Psoas muscle (tissue), 8 donors: ENCODE results near the gene FITM1. TPM values are rescaled to one million over a fixed set of nuclear protein-coding genes. Genes with fewer than 3 reads are reported as not detected.

ENCODE experiments used
- ATAC-seq, 4 donors: fragments of 200-7000 bp; cut with Tn5 transposase; one replicate each; pipeline ENCODE4 v1.9.1; 2020; ENCODE audit warnings: moderate library complexity in 3 of 4, mild to moderate bottlenecking in 2 of 4
- DNase-seq, 2 donors: peaks; one replicate each; pipeline ENCODE4 v3.0.0-alpha.2; 2020
- H3K27ac ChIP-seq: fragments of 200-600 bp; one replicate; pipeline ENCODE4 v1.8.0; 2022
- H3K27me3 ChIP-seq, 3 donors: fragments of 200-600 bp in 1 of 3; one replicate each; pipeline versions ENCODE4 v1.6.1 to v1.8.0; 2013 to 2022; ENCODE audit warnings: low read length in 2 of 3, mild to moderate bottlenecking in 2 of 3, moderate library complexity in 1 of 3; ENCODE audit not compliant: insufficient read depth in 3 of 3
- H3K36me3 ChIP-seq, 2 donors: fragments of 200-600 bp in 1 of 2; one replicate each; pipeline versions ENCODE4 v1.6.1 to v1.8.0; 2013 to 2022; ENCODE audit warnings: low read depth in 1 of 2, mild to moderate bottlenecking in 1 of 2, moderate library complexity in 1 of 2; ENCODE audit not compliant: insufficient read depth in 1 of 2
- H3K4me1 ChIP-seq: fragments of 200-600 bp; one replicate; pipeline ENCODE4 v1.8.0; 2022
- H3K4me3 ChIP-seq: fragments of 200-600 bp; one replicate; pipeline ENCODE4 v1.8.0; 2022; ENCODE audit warnings: mild to moderate bottlenecking
- H3K9me3 ChIP-seq: fragments of 200-600 bp; one replicate; pipeline ENCODE4 v1.8.0; 2022
- CTCF ChIP-seq: fragments of 200-600 bp; IDR thresholded peaks from one replicate; pipeline ENCODE4 v1.8.0; 2022; ENCODE audit warnings: antibody characterized with exemption
- WGBS, 3 donors: extraction: QIAGEN DNeasy Blood & Tissue Kit; methylation state at CpG; one replicate each; pipeline versions ENCODE4 v1.1.6 to v1.1.7; 2013; 5-methylcytosine and 5-hydroxymethylcytosine counted together
- intact Hi-C, 2 donors: fragments of 100-400 bp; cut with DNase I; formaldehyde crosslinking; loops; one replicate each; pipeline versions ENCODE4 v1.11.0 to v1.14.2; 2022
- polyA plus RNA-seq, 3 donors: library from polyadenylated mRNA; stranded (reverse); fragments of 200-250 nt; gene quantifications; one replicate each; pipeline ENCODE4 v1.2.3, GENCODE V29; 2013
- total RNA-seq, 4 donors: library from RNA; stranded (reverse); fragmentation: NEBNext Ultra II Directional in 2 of 4; extraction: Animal tissue kit (Norgen Biotek cat#: 25700) in 2 of 4; gene quantifications; one replicate each; pipeline versions ENCODE4 v1.2.1 to v1.2.4, GENCODE V29; 2021 to 2023
- donor health status: healthy with polysubstance abuse.
- donor health status: DM: no; HTN: no; CAD: no; lungs with moderate emphysema.
- donor health status: Bipolar disorder and iron deficiency.
- donor health status: healthy.
- donor health status: DM: yes; HTN: yes; CAD: no.
- donor health status: DM: no; HTN: no; CAD: no.
- donor health status: DM: no; HTN: no; CAD: no.
- donor health status: DM: yes; HTN: yes; CAD: no.

The FITM1 gene
- total and polyA plus RNA-seq, 7 donors = 72.8 to 167 (median 130) TPM

DNA sequence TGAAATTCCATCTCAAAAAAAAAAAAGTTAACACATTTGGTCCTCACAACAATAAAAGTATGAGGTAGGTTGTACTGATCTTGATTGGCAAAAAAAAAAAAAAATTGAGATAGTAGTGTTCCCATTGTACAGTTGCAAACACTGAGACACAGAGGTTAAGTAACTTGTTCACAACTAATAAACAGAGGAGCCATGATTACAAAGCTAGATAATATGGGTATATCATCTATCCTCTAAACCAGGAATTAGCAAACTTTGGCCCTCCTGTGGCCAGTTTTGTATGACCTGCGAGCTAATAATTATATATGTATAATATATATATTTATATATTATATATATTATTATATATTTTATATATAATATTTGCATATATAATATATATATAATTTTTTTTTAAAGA lies 3.3 kb downstream of the FITM1 start:
- H3K36me3 ChIP-seq = peaks cover 0 to 17% of the 10 kb centered on the region in 2 donors
- no peaks in the 10 kb centered on the region for H3K27me3 ChIP-seq
- H3K9me3 ChIP-seq = no peaks in the 10 kb centered on the region
- no peak for DNase-seq
- 88 to 92% (median 90%) methylated on average over 1 of the region's 1 CpG for WGBS, 3 donors
- peaks cover 48% of the 10 kb centered on the region for H3K4me1 ChIP-seq
- peak overlapping the region; percentile 96 for H3K27ac ChIP-seq
- H3K4me3 ChIP-seq = no peak overlapping the region
- ATAC-seq = no peak
- intact Hi-C loops = no loop called here
- TF ChIP-seq CTCF = no peak

GRCh38 chr14:24135584-24135833 lies 5.0 kb downstream of the FITM1 start:
- H3K27ac ChIP-seq = peak overlapping the region; percentile 96
- no peak for ATAC-seq
- H3K4me1 ChIP-seq = peaks cover 58% of the 10 kb centered on the region
- 3 to 4% (median 4%) methylated on average over 9 of the region's 9 CpGs for WGBS, 3 donors
- H3K9me3 ChIP-seq = no peaks in the 10 kb centered on the region
- intact Hi-C loops = no loop called here
- TF ChIP-seq CTCF = no peak
- no peaks in the 10 kb centered on the region for H3K27me3 ChIP-seq
- no peak for DNase-seq
- H3K4me3 ChIP-seq = peak overlapping the region; percentile 100
- H3K36me3 ChIP-seq = peaks cover 0 to 25% of the 10 kb centered on the region in 2 donors

GRCh38 chr14:24135834-24136683 lies 5.6 kb downstream of the FITM1 start, which contains the start of gene PSME1:
Gene PSME1 (plus strand): TSS chr14:24136194. CDS start chr14:24136263, 69 bp downstream.
- peak; percentile 82 to 86 (median 86) for ATAC-seq
- peaks cover 53% of the 10 kb centered on the region for H3K4me1 ChIP-seq
- intact Hi-C loops = no loop called here

DNA sequence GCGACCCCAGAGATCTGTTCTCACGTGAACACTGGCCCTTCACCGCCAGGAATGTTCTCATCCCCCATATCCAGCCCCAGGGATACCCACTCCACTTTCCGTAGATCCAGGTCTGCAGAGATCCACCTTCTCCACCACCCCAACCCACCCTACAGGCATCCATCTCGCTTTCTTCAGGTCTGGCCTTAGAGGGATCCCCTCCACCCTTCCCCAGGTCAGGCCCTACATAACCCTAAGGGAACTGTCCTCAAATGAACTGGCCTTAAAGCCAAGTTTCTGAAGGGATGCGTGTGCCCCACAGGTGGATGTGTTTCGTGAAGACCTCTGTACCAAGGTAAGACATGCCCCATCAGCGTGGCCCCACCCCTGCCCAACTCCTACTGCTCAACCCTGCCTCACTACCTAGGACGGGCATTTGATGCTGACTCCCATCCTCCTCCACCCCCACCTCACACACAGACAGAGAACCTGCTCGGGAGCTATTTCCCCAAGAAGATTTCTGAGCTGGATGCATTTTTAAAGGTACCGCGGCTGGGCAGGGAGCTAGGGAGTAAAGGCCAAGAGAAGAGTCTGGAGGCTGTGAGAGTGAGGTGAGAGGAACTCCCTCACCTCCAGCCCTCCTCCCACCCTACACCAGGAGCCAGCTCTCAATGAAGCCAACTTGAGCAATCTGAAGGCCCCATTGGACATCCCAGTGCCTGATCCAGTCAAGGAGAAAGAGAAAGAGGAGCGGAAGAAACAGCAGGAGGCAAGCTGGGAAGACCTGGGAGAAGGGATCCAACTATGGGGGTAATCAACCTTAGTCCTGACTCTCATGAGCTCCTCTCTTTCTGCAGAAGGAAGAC lies 6.4 kb downstream of the FITM1 start:
- Histone ChIP-seq H3K9me3 (no peaks in the 10 kb centered on the region), H3K4me3 (peak overlapping the region; percentile 100), H3K27me3 (no peaks in the 10 kb centered on the region), H3K27ac (peak overlapping the region; percentile 96), H3K4me1 (peaks cover 53% of the 10 kb centered on the region), H3K36me3 (peaks cover 0 to 25% of the 10 kb centered on the region in 2 donors)
- TF ChIP-seq CTCF = no peak
- 30 to 38% (median 33%) methylated on average over 13 of the region's 13 CpGs for WGBS, 3 donors
- intact Hi-C loops = no loop called here
- ATAC-seq (no peak), DNase-seq (no peak)

More at GRCh38 chr14:24135834-24136683, 5.6 kb downstream of the FITM1 start, which contains the start of gene PSME1:
- TF ChIP-seq CTCF = no peak
- Histone ChIP-seq H3K4me3 (peak within 1 kb of the TSS; percentile 100), H3K27me3 (no peaks in the 10 kb centered on the region), H3K9me3 (no peaks in the 10 kb centered on the region), H3K27ac (peak within 1 kb of the TSS; percentile 96), H3K36me3 (peaks cover 0 to 25% of the 10 kb centered on the region in 2 donors)
- peak; percentile 93 to 97 for DNase-seq
- WGBS, 3 donors = 0 to 1% (median 1%) methylated on average over 29 to 74 of the region's 75 CpGs
